GM23248 (cell line): ENCODE results near the gene PSMG3.

Experiments
- EZH2 ChIP-seq: fragments of 200-600 bp; sonication (generic); IDR thresholded peaks from 2 replicates; pipeline ENCODE4 v1.6.1; 2018; ENCODE audit warnings: antibody characterized with exemption, mild to moderate bottlenecking; ENCODE audit not compliant: insufficient read depth, poor library complexity, severe bottlenecking
- EZH2phosphoT487 ChIP-seq: fragments of 200-600 bp; sonication (generic); IDR thresholded peaks from 2 replicates; pipeline ENCODE4 v1.6.1; 2018; ENCODE audit warnings: antibody characterized with exemption, moderate library complexity, mild to moderate bottlenecking, low read depth; ENCODE audit not compliant: insufficient read depth

GRCh38 chr7:1550846-1551155 lies 19.0 kb downstream of the PSMG3 start:
- TF ChIP-seq EZH2phosphoT487 (no peak), EZH2 (no peak)
